HG02623 (cell line): Measurements from ENCODE around the gene SERPINH1.

Source experiments
- ATAC-seq: cut with Tn5 transposase; IDR thresholded peaks from one replicate; pipeline ENCODE4 v1.9.1; 2021; ENCODE audit warnings: moderate library complexity; ENCODE audit not compliant: unreplicated experiment

SERPINH1 gene

DNA sequence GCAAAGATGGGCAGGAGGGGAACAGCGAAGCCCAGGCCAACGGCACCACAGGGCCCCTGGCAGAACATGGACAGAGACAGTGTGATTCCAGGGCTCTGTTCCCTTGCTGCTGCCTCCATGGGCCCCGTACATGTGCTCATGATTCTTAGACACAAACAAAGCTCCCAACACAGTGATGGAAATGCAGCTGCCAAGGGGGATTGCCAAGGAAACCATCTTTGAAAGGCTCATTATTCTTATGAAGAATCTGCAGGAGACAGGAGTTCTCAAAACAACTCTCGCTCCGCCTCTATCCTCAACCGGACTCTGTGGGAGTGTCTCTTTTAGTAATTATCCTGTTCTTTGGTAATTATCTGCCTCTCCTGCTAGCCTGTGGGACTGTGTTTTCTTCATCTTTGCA is 32.2 kb downstream of the SERPINH1 start:
- no peak for ATAC-seq

DNA sequence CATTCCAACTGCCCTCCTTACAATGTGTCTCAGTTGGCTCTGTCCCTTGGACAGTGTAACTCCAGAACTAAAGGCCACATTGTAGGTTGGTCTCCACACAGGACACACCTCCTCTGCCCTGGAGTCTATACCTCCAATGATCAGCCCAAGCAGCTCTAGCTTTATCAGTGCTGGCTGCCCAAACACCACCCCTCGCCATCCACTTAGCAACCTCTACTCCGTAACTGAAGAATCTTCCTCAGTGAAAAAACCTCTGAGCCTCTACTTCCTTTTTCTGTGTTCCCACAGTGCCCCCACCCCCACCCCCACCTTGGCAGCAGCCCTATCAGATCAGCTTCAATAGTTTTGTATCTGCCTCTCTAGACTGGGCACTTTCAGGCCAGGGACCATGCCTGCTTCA is 33.4 kb downstream of the SERPINH1 start:
- no peak for ATAC-seq

DNA sequence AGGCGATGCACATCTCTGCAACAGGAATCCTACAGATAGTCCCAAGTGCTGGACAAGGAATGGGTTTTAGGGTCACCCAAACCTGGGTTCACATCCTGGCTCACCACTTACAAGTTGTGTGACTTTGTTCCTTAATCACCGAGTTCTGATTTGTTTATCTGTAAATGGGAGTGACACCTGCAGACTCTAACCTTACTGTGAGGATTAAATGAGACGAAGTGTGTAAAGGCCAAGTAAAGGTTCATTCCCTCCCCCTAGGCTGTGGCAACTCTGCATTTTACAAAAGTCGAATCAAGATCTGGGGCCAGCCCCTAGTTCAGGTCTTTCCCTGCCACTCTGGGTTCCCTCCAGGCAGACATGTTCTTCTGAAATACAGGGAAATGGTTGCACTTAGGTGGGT is 34.9 kb downstream of the SERPINH1 start:
- no peak for ATAC-seq

DNA sequence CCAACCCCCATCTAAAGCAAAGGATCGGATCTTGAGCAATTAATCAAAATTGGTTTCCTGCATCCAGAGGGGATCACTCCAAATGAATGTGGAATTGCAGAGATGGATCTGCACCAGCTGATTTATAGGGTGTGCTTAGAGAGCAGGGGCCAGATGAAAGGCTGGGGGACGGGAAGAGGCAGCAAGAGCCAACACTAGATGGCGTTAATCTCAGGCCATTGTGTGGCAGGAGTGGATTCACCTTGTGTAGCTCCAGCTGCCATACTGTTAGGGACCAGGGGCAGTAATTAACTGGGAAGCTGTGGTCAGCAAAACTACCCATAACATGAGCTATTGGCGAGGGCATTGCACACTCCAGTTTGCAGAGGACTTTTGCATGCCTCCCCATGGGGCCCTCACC is 35.6 kb downstream of the SERPINH1 start:
- no peak for ATAC-seq

DNA sequence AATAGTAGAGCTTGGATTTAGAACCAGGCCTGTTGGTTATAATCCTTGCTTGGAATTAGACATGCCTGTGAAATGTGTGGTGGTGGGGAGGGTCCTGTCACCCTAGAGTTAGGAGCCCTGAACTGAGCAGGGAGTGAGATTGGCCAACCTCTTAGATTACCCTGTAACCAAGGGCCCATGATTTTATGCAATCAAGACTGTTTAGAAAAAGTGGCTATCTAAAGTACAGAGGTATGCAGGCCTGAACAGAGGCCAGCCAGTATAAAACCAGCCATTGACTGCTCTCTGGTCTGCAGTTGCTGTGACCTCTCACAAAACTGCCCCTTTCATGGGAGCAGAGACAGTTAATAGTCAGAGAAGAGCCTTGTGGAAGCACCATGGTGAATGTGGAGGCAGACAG is 36.2 kb downstream of the SERPINH1 start:
- ATAC-seq = no peak

DNA sequence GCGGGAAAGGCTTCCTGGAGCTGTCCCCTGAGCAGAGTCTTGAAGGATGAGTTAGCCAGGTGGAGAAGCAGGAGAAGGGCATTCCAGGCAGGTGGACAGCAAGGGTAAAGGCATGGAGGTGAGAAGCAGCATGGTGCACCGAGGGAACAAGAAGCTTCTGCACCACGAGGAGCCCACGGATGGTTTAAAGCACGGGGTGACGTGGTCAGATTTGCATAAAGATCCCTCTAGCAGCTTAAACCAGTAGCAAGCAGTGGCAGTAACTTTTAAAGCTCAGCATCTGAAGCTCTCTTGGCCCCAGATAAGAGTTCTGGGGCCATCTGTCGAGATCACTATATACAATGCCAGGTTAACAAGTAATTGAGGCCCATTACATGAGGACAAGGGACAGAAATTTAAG is 36.8 kb downstream of the SERPINH1 start:
- no peak for ATAC-seq

DNA sequence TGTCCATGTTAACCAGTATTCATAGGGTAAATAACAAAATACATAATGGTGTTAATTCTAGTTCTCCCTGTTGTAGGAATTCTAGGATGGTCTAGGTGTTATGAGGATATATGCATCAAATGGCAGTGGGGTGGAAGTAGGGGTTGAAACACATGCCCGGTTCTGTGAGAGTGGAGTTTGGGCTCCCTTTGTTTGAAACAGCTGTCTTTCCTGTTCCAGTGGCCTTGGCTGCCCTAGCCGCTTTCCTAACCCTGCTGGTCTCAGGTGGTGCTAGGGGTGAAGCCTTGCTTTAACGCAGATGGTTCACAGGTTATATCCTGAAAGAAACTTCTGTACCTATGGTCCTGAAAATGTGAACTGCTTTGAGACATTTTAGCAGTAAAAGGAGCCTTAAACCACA is 38.3 kb downstream of the SERPINH1 start:
- no peak for ATAC-seq

DNA sequence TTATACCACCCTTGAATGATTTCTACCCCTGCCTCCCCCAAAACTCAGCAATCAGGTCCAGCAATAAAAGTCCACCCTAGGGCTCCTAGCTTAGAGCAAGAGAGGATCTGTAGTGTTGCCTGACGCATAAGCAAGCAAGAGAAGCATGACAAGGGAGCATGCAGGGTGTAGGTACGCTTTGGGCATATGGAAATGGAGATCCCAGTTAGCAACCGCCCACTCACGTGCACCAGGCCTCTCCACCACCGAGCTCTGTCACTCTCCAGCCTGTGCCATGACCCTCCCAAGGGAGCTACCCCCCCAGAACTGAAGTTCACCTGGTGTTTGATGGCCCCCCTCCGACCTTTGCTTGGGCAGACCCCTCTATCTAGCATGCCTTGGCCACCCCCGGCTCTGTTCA is 39.4 kb downstream of the SERPINH1 start:
- ATAC-seq = no peak

DNA sequence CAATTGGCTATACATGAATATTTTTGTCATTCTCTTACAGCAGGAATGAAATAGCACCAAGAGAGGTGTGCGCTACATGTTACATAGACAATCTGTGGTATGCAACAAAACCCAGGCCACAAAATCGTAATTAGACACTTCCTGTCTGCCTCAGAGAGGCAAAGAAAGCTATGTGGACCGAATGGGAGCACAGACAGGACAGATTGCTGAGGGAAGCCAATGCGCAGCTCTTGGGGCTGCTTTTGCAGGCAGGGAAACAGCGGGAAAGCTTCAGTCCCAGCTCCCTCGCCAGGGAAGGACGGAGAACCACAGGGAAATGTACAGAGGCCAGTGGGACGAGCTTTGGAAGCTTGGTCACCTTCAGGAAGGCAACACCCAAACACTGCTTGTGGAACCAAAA is 40.9 kb downstream of the SERPINH1 start:
- no peak for ATAC-seq

DNA sequence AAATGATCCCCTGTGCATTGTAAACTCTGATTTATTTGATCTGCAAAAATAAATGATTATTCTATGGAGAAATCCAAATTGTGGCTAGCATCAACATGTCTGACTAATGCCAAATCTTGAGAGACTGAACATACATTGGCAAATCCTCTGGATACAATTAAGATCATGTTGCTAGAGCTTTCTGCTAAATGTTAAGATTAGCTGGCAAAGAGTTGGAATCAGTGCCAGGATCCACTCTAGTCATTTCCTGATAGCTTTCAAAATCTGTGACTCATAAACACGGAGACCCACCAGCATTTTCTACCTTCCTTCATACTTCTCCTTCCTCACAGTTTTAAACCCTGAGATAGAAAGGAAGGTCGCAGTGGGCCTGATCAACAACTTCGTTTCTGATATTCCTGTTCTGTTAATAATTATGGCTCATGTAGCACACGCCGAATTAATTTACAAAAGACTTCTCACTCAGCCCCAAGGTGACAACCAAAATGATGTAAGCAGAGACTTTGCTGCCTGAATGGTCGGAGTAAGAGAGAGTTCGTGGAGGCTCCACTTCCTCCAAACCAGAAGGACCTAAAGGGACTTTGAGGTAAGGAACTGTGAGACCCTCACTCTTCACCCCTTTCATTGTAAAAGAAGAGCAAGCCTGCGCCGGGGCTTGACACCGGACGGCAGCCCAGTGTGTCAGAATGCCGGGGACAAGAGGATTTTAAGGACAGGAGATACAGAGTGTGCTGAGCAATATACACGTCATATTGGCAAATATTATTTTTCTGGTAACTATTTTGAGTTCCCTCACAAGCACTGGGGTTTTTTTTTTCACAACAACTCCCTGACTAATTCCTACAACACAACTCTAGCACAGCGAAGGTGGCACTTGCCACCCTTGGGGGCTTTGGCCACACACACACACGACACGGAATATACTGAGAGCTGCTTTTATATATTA is 42.0 kb downstream of the SERPINH1 start:
- no peak for ATAC-seq

DNA sequence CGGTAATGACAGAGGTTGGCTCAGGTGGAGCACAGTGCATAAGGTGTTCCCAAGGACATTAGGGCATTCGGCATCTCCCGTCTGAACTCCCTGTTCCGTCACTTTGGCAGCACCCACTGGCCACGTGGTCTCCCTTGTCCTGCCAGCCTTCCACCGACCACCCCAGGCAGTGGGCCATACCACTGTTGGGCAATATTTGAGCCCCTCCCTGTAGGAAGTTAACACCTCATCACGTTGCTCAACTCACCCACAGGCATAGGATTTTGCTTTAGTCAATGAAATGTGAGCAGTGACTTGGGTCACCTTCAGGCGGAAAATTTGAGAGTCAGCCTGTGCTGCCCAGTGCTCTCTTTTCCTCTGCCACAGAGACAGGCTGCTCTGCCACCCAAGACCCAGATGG is 44.0 kb downstream of the SERPINH1 start:
- no peak for ATAC-seq

DNA sequence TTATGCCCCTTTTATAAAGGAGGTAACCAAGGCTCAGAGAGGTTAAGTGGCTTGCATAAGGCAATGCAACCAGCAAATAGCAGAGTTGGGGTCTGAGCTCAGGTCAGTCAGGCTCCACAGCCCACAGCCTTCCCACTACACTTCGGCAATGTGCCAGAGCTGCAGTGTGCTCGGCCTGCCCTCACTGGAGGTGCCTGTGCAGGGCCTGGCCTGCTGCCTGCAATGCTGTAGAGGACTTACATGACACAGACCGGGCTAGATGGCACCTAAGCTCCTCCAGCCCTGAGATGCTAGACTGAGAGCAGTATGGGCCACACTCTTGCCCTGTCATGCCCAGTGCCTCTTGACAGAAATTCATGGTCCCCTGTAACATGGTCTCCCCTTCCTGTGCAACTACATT is 49.8 kb downstream of the SERPINH1 start:
- ATAC-seq = no peak

DNA sequence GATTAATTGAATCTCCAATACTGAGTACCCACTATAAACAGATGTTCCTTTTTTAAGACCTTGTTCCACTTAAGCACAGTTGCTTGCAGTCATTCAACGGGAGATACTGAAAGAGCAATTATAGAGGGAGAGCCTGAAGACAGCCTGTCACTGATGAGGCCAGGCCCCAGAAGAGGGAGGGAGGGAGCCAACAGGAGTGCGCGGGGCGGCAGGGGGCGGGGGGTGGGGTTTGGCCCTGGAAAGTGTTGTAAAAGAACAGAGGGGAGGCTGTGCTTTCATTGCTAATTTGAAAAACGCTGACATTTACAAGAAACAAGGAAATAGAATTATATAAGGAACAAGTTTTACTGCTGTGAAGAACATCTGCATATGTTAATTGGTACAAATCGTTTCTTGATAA is 53.7 kb downstream of the SERPINH1 start:
- ATAC-seq = no peak

DNA sequence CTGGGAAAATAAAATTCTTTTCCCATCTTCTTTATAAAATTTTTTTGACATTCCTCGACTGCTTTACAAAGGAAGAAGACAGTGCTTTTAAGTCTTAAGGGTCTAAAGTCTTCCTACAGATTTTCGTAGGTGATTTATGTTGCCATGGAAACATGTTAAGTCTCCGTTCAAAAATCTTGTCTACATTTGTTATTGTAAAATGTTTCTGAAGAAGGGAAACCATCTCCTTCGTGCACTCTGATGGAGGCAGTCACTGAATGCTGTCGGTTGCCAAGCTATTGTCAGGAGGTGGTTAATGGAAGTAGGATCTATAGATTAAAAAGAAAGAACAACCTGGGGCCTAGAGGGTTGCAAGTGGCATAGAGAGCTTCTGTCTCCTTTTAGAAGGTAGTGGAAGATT is 54.2 kb downstream of the SERPINH1 start:
- no peak for ATAC-seq
